OCI-LY1 (cell line): Measurements from ENCODE around the gene KCNH1.

Source experiments
- H2AFZ ChIP-seq: fragments of 200-600 bp; sonication (generic), shearing (Covaris generic); 2 replicates; pipeline ENCODE4 v1.6.0; 2014; ENCODE audit warnings: antibody characterized with exemption, mild to moderate bottlenecking, low read length
- H3F3A ChIP-seq: fragments of 200-600 bp; sonication (generic), shearing (Covaris generic); 2 replicates; pipeline ENCODE4 v1.6.0; 2014; ENCODE audit warnings: mild to moderate bottlenecking, antibody characterized with exemption, low read length, moderate library complexity; ENCODE audit not compliant: insufficient read depth
- H3K27ac ChIP-seq: fragments of 200-600 bp; sonication (generic); 2 replicates; pipeline ENCODE4 v1.5.1; 2014; ENCODE audit warnings: low read length, mixed run types, mild to moderate bottlenecking, low read depth; ENCODE audit not compliant: poor library complexity, severe bottlenecking
- H3K27me3 ChIP-seq: fragments of 200-600 bp; sonication (generic); 2 replicates; pipeline ENCODE4 v1.6.0; 2014; ENCODE audit warnings: antibody characterized with exemption, mild to moderate bottlenecking, low read length, moderate library complexity; ENCODE audit not compliant: insufficient read depth
- H3K36me3 ChIP-seq: fragments of 200-600 bp; sonication (generic); 2 replicates; pipeline ENCODE4 v1.6.1; 2014; ENCODE audit warnings: mild to moderate bottlenecking, antibody characterized with exemption, low read length, moderate library complexity, mixed read lengths; ENCODE audit not compliant: insufficient read depth
- H3K4me1 ChIP-seq: fragments of 200-600 bp; sonication (generic); 2 replicates; pipeline ENCODE4 v1.5.1; 2014; ENCODE audit warnings: mild to moderate bottlenecking, low read length, moderate library complexity; ENCODE audit not compliant: insufficient read depth, severe bottlenecking
- H3K4me2 ChIP-seq: fragments of 200-600 bp; sonication (generic), shearing (Covaris generic); 2 replicates; pipeline ENCODE4 v1.6.1; 2014; ENCODE audit warnings: low read length
- H3K4me3 ChIP-seq: fragments of 200-600 bp; sonication (generic); 2 replicates; pipeline ENCODE4 v1.5.1; 2014; ENCODE audit warnings: low read length, low read depth, mild to moderate bottlenecking, mixed read lengths; ENCODE audit not compliant: poor library complexity, severe bottlenecking
- H3K79me2 ChIP-seq: fragments of 200-600 bp; shearing (Covaris generic); 2 replicates; pipeline ENCODE4 v1.6.1; 2016; ENCODE audit warnings: mixed run types, low read length, mixed read lengths; ENCODE audit not compliant: insufficient read depth
- H3K9ac ChIP-seq: fragments of 200-600 bp; sonication (generic), shearing (Covaris generic); 2 replicates; pipeline ENCODE4 v1.6.1; 2014; ENCODE audit warnings: mild to moderate bottlenecking, low read length, mixed read lengths
- H3K9me2 ChIP-seq: fragments of 200-600 bp; sonication (generic), shearing (Covaris generic); 2 replicates; pipeline ENCODE4 v1.6.1; 2014; ENCODE audit warnings: low read depth, mild to moderate bottlenecking, low read length, mixed read lengths
- H3K9me3 ChIP-seq: fragments of 200-600 bp; shearing (Covaris generic); 2 replicates; pipeline ENCODE4 v1.6.1; 2014; ENCODE audit warnings: low read length, mixed read lengths
- H4K20me1 ChIP-seq: fragments of 200-600 bp; sonication (generic), shearing (Covaris generic); 2 replicates; pipeline ENCODE4 v1.6.0; 2016; ENCODE audit warnings: mild to moderate bottlenecking, low read length; ENCODE audit not compliant: insufficient read depth
- CTCF ChIP-seq: fragments of 200-600 bp; sonication (generic), shearing (Covaris generic); IDR thresholded peaks from 2 replicates; pipeline ENCODE4 v1.5.1; 2017; ENCODE audit warnings: mild to moderate bottlenecking, antibody characterized with exemption, low read length, moderate library complexity, mixed read lengths
- EZH2 ChIP-seq: fragments of 200-600 bp; sonication (generic), shearing (Covaris generic); IDR thresholded peaks from 2 replicates; pipeline ENCODE4 v1.8.0; 2017; ENCODE audit warnings: borderline replicate concordance, mixed run types, mild to moderate bottlenecking, antibody characterized with exemption, low read length, moderate library complexity, mixed read lengths

The KCNH1 gene

GRCh38 chr1:210674151-210674550 is 459.8 kb downstream of the KCNH1 start:
- H3K4me2 ChIP-seq = no peak overlapping the region
- H3K9ac ChIP-seq = no peak overlapping the region

DNA sequence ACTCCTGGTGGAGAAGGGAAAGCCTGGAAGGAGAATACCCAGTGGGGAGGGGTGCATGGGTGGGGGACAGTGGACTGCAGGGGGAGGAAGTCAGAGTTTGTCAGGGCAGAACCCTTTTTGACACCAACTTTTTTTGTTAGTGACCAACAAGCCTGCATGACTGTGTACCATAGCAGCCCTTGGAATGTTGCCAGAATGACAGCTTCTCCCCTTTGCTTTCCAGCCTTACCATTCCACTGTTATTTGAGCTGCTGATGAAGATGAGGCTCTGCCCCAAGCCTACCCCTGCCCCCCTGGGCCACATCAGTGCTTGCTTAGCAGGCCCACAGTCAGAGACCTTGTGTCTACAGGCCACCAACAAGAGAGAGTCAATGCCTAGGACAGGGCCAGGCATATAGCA is 464.0 kb downstream of the KCNH1 start:
- no peaks in the 10 kb centered on the region for H3F3A ChIP-seq
- no peaks in the 10 kb centered on the region for H3K36me3 ChIP-seq
- no peak overlapping the region for H3K9ac ChIP-seq
- no peak overlapping the region for H2AFZ ChIP-seq
- no peak overlapping the region for H3K27ac ChIP-seq
- no peaks in the 10 kb centered on the region for H3K4me1 ChIP-seq
- no peaks in the 10 kb centered on the region for H4K20me1 ChIP-seq
- H3K4me2 ChIP-seq = no peak overlapping the region
- H3K9me3 ChIP-seq = no peaks in the 10 kb centered on the region
- no peaks in the 10 kb centered on the region for H3K27me3 ChIP-seq
- H3K9me2 ChIP-seq = no peaks in the 10 kb centered on the region
- H3K4me3 ChIP-seq = no peak overlapping the region
- no peaks in the 10 kb centered on the region for H3K79me2 ChIP-seq
- TF ChIP-seq CTCF (no peak), EZH2 (no peak)

More at GRCh38 chr1:210674151-210674550, 459.8 kb downstream of the KCNH1 start:
- Histone ChIP-seq H3K4me3 (no peak overlapping the region), H3K9me2 (no peaks in the 10 kb centered on the region), H3F3A (no peaks in the 10 kb centered on the region), H3K27me3 (no peaks in the 10 kb centered on the region), H3K79me2 (no peaks in the 10 kb centered on the region), H3K27ac (no peak overlapping the region), H3K4me1 (no peaks in the 10 kb centered on the region), H4K20me1 (no peaks in the 10 kb centered on the region), H3K9me3 (no peaks in the 10 kb centered on the region), H3K36me3 (no peaks in the 10 kb centered on the region), H2AFZ (no peak overlapping the region)
- TF ChIP-seq EZH2 = no peak
- TF ChIP-seq CTCF = no peak

DNA sequence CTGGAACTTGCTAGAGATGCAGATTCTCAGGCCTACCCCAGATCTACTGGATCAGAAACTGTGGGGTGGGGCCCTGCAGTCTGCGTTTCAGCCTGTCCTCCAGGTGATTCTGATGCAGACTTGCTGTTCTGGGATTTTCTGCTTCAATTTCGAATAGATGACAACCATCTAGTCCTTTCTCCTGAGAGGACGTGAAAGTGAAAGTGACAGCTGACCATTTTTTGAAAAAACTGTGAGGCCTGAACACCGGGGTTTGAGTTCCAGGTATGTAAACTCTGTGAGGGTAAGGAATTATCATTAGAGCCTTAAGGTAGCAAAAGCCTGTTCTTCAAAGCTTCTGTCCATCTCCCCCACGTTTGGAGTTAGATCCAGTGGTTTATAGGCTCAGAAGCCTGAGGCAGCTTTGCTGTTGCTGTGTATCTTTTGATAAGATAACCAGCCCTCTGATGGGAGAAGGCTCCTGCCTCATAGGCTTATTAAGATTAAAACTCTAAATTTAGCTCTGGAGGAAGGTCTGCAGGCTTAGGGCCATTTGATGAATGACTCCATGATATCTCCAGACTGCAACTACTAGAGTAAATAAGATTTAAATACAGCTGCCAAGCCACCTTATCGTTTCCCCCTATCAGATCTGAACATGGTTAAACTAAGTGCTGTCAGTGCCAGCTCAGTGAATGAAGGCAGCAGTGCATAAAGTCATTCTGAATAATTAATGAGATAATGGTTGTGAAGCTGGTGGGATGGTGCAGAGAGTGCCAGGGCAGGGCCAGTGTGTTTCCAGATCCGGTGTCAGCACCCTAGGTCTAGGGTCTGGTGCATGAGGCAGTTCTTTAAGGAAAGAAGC is 470.0 kb downstream of the KCNH1 start:
- Histone ChIP-seq H3K4me1 (no peaks in the 10 kb centered on the region), H4K20me1 (no peaks in the 10 kb centered on the region), H3K36me3 (no peaks in the 10 kb centered on the region), H3F3A (no peaks in the 10 kb centered on the region), H3K27ac (no peak overlapping the region), H3K9me2 (no peaks in the 10 kb centered on the region), H3K79me2 (no peaks in the 10 kb centered on the region), H3K9me3 (no peaks in the 10 kb centered on the region), H3K27me3 (no peaks in the 10 kb centered on the region), H3K9ac (no peak overlapping the region), H3K4me2 (no peak overlapping the region), H2AFZ (no peak overlapping the region), H3K4me3 (no peak overlapping the region)
- no peak for TF ChIP-seq CTCF
- no peak for TF ChIP-seq EZH2
